ENCODE measurements around the gene TLCD3A.

The TLCD3A gene

GRCh38 chr17:699345-699744 is 33.1 kb upstream of the TLCD3A start:
- Mint-ChIP-seq H3K4me1 (no peaks in the 10 kb centered on the region), H3K36me3 (ENCODE audit: low read depth) (peaks cover 22% of the 10 kb centered on the region), H3K27ac (no peak overlapping the region), H3K9me3 (no peaks in the 10 kb centered on the region), H3K27me3 (no peaks in the 10 kb centered on the region), H3K4me3 (no peak overlapping the region)
- ATAC-seq (no peak), DNase-seq (no peak)

DNA sequence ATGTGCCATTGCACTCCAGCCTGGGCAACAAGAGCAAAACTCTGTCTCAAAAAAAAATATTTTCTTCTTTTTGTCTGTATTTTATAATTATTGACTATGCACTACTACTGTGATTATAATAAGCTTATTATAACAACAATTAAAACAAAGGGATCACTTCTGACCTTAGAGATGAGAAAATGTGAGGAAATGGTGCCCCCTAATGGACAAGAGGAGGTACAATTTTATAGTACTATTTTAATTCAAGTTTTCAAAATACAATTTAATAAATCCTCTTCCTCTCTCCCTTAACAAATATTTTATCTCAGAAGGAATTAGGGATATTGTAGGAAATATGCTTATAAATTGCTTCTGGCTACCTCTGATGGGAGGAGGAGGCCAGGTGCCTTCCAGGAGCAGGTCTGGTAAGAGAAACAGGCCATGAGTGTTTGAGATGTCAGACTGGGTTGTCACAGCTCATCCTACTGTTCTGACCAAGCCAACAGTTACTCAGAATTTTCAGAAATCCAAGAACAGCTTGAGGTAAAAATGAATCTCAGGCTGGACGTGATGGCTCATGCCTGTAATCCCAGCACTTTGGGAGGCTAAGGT is 31.8 kb upstream of the TLCD3A start:
- no peaks in the 10 kb centered on the region for H3K9me3 Mint-ChIP-seq
- no peaks in the 10 kb centered on the region for H3K4me1 Mint-ChIP-seq
- peaks cover 15% of the 10 kb centered on the region for H3K36me3 Mint-ChIP-seq (ENCODE audit: low read depth)
- ATAC-seq (no peak), DNase-seq (no peak)
- H3K27me3 Mint-ChIP-seq = no peaks in the 10 kb centered on the region
- H3K27ac Mint-ChIP-seq = no peak overlapping the region
- H3K4me3 Mint-ChIP-seq = no peak overlapping the region

DNA sequence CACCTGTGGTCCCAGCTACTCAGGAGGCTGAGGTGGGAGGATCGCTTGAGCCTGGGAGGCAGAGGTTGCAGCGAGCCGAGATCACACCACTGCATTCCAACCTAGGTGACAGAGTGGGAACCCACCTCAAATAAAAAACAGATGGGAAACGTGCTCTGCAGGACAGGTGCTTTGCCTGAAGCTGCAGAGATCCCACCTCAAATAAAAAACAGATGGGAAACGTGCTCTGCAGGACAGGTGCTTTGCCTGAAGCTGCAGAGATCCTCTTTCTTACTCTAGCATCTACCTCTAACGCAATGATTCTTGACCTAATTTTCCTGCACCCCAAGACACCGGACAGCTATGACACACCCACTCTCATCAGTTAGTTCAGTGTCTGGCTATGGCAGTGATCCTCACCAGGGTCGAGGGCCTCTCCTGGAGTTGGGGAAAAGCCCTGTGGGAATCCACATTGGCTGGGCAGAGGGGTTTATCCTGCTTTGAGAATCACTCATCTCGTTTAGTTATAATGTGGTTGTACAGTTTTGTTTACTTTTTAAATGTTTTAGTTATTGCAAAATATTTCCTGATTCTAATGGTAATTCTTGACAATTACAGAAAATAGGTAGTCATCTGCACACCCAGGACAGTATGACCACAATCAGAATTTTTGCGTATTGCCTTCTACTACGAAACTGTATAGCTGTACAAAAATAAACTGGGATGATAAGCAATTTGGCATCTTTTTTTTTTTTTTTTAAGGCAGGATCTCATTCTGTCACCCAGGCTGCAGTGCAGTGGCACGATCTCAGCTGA is 29.1 kb upstream of the TLCD3A start:
- ATAC-seq = no peak
- Mint-ChIP-seq H3K9me3 (no peaks in the 10 kb centered on the region), H3K4me1 (no peaks in the 10 kb centered on the region), H3K27ac (no peak overlapping the region), H3K36me3 (ENCODE audit: low read depth) (peaks cover 18% of the 10 kb centered on the region), H3K4me3 (no peak overlapping the region), H3K27me3 (no peaks in the 10 kb centered on the region)
- DNase-seq = no peak

GRCh38 chr17:704111-704864 is 28.1 kb upstream of the TLCD3A start:
- peaks cover 23% of the 10 kb centered on the region for H3K36me3 Mint-ChIP-seq (ENCODE audit: low read depth)
- H3K27ac Mint-ChIP-seq = no peak overlapping the region
- H3K9me3 Mint-ChIP-seq = no peaks in the 10 kb centered on the region
- H3K27me3 Mint-ChIP-seq = no peaks in the 10 kb centered on the region
- no peak overlapping the region for H3K4me3 Mint-ChIP-seq
- ATAC-seq (no peak), DNase-seq (no peak)
- H3K4me1 Mint-ChIP-seq = no peaks in the 10 kb centered on the region

- Mint-ChIP-seq H3K9me3 (no peaks in the 10 kb centered on the region), H3K36me3 (ENCODE audit: low read depth) (peaks cover 24% of the 10 kb centered on the region), H3K27me3 (no peaks in the 10 kb centered on the region), H3K4me1 (no peaks in the 10 kb centered on the region), H3K4me3 (no peak overlapping the region), H3K27ac (no peak overlapping the region)
- ATAC-seq = no peak
- no peak for DNase-seq
These were observed 27.4 kb upstream of the TLCD3A start for GRCh38 chr17:705011-705410.

DNA sequence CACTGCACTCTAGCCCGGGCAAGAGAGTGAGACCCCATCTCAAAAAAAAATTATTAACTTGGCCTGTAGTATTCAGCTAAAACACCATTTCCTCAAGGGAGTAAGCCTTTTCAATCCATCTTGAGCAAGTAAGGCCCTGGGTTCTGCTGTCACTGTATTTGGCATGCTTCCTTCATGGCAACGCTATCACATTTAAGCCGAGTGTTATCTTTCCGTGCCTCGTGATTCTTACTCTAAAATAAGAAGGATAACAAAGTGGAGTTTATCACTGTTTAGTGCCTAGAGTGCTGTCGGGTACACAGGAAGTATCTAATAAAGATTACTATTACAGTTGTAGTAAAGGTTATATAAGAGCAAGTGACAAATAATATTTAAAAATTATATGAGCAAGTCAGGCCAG is 26.5 kb upstream of the TLCD3A start:
- ATAC-seq (no peak), DNase-seq (no peak)
- H3K27ac Mint-ChIP-seq = no peak overlapping the region
- H3K36me3 Mint-ChIP-seq (ENCODE audit: low read depth) = peaks cover 26% of the 10 kb centered on the region
- no peaks in the 10 kb centered on the region for H3K27me3 Mint-ChIP-seq
- H3K4me3 Mint-ChIP-seq = no peak overlapping the region
- no peaks in the 10 kb centered on the region for H3K9me3 Mint-ChIP-seq
- H3K4me1 Mint-ChIP-seq = no peaks in the 10 kb centered on the region

DNA sequence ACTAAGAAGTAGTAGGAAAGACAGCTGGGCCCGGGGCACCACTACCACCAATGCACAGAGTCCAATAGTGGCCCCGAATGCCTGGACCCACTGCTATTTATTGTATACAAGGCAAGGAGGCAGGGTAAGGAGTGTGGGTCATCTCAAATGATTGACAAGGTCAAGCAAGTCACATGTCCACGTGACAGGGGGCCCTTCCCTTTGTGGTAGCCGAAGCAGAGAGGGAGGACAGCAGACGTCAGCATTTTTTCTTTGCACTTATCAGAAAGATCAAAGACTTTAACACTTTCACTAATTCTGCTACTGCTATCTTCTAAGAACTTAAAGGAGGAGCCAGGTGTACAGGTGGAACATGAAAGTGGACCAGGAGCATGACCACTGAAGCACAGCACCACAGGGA is 24.3 kb upstream of the TLCD3A start:
- Mint-ChIP-seq H3K9me3 (no peaks in the 10 kb centered on the region), H3K36me3 (ENCODE audit: low read depth) (peaks cover 26% of the 10 kb centered on the region), H3K27ac (no peak overlapping the region), H3K4me1 (peaks cover 11% of the 10 kb centered on the region), H3K27me3 (no peaks in the 10 kb centered on the region), H3K4me3 (no peak overlapping the region)
- DNase-seq (no peak), ATAC-seq (no peak)

GRCh38 chr17:718075-718474 is 14.3 kb upstream of the TLCD3A start:
- Mint-ChIP-seq H3K36me3 (ENCODE audit: low read depth) (peaks cover 5% of the 10 kb centered on the region), H3K9me3 (no peaks in the 10 kb centered on the region), H3K27ac (no peak overlapping the region), H3K4me1 (peaks cover 19% of the 10 kb centered on the region), H3K27me3 (no peaks in the 10 kb centered on the region), H3K4me3 (no peak overlapping the region)
- ATAC-seq (no peak), DNase-seq (no peak)

DNA sequence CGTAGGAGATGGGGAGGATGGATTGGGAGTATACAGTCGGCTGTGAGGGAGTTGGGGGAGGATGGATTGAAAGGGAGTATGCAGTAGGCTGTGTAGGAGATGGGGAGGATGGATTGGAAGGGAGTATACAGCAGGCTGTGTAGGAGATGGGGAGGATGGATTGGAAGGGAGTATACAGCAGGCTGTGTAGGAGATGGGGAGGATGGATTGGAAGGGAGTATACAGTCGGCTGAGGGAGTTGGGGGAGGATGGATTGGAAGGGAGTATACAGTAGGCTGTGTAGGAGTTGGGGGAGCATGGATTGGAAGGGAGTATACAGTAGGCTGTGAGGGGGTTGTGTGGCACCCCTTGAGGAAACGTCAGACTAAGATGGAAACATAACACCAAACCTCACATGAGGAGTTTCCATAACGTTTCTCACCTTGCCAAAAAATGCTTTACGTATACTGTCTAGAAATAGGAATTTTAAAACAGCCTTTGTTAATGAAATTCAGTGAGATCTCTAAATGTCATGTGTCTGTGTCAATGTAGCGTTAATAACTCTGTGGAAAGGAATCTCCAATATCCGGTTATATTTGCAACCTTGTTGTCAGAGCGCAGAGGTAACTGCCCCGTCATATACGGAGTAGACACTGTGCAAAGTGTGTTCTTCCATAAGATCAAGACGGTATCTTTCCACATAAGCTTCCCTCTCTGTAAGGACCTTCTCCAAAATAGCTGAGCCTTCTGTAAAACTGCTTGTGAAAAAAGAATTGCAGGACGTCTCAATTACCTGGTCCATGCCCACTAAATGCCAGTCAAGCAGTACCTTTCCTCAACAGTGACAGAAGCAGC is 11.5 kb upstream of the TLCD3A start:
- DNase-seq = no peak
- Mint-ChIP-seq H3K9me3 (no peaks in the 10 kb centered on the region), H3K27me3 (no peaks in the 10 kb centered on the region), H3K4me1 (peaks cover 7% of the 10 kb centered on the region), H3K27ac (no peak overlapping the region), H3K4me3 (no peak overlapping the region), H3K36me3 (ENCODE audit: low read depth) (peaks cover 2% of the 10 kb centered on the region)
- no peak for ATAC-seq

GRCh38 chr17:721540-721937 is 10.9 kb upstream of the TLCD3A start:
- no peak overlapping the region for H3K4me3 Mint-ChIP-seq
- no peaks in the 10 kb centered on the region for H3K9me3 Mint-ChIP-seq
- no peak for ATAC-seq
- peaks cover 2% of the 10 kb centered on the region for H3K36me3 Mint-ChIP-seq (ENCODE audit: low read depth)
- no peak overlapping the region for H3K27ac Mint-ChIP-seq
- no peaks in the 10 kb centered on the region for H3K27me3 Mint-ChIP-seq
- H3K4me1 Mint-ChIP-seq = peaks cover 7% of the 10 kb centered on the region
- DNase-seq = no peak

DNA sequence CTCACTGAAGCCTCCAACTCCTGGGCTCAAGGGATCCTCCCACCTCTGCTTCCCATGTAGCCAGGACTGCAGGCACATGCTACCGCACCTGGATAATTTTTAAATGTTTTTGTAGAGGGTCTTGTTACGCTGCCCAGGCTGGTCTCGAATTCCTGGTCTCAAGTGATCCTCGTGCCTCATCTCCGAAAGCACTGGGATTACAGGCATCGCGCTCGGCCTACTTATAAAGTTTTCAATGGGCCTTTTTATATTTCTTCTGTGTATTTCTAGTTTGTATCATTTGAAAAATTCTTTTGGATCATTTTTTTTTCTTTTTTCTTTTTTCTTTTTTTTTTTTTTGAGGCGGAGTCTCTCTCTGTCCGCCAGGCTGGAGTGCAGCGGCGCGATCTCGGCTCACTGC is 7.3 kb upstream of the TLCD3A start:
- Mint-ChIP-seq H3K36me3 (ENCODE audit: low read depth) (no peaks in the 10 kb centered on the region), H3K27ac (no peak overlapping the region)

DNA sequence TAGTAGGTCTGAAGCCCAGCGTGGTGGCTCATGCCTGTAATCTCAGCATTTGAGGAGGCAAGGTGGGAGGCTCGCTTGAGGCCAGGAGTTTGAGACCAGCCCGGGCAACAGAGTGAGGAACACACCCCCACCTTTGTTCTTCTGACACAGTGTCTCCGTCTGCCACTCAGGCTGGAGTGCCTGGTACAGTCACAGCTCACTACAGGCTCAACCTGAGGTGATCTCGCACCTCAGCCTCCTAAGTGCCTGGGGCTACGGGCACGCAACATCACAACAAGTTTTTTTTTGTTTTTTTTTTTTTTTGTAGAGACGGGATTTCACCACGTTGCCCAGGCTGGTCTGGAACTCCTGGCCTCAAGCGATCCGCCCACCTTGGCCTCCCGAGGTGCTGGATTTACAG is 6.7 kb upstream of the TLCD3A start:
- H3K4me1 Mint-ChIP-seq = peaks cover 11% of the 10 kb centered on the region
- peaks cover 3% of the 10 kb centered on the region for H3K27me3 Mint-ChIP-seq
- H3K4me3 Mint-ChIP-seq = no peak overlapping the region
- H3K27ac Mint-ChIP-seq = no peak overlapping the region
- H3K9me3 Mint-ChIP-seq = no peaks in the 10 kb centered on the region
- DNase-seq = no peak
- no peaks in the 10 kb centered on the region for H3K36me3 Mint-ChIP-seq (ENCODE audit: low read depth)
- ATAC-seq = no peak

More for the DNA sequence above, 7.3 kb upstream of the TLCD3A start:
- no peak overlapping the region for H3K4me3 Mint-ChIP-seq
- no peak for DNase-seq
- ATAC-seq = no peak
- H3K9me3 Mint-ChIP-seq = no peaks in the 10 kb centered on the region
- no peaks in the 10 kb centered on the region for H3K27me3 Mint-ChIP-seq
- H3K4me1 Mint-ChIP-seq = peaks cover 7% of the 10 kb centered on the region

DNA sequence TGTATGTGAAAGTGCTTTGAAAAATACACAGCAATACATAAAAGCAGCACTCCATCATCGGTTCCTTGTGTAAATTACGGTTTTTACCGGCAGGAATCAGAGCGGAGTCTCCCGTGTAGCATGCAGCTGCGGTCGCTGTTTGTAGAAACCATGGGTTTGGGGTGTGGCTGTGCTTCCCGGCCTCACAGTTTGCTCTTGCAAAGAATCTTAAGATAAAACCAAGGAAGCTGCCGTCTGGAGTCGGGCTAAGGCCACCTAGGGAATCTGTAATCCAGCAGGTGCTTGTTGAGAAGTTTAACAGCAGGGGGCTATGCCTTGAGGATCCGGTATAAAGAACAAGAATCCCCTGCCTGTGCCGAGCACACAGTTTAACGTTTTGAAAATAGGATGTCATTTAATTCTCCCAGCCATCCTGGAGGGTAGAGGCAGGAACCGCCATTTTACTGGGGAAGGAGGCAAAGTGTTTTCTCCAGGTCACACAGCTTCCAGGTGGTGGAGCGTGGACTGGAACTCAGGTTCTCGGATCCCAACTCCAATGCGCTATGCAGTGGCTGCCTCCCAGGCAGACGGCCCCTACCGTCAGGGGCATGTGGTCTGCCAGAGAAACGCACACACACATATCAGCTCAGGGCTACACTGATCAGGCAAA is 6.0 kb upstream of the TLCD3A start:
- peaks cover 16% of the 10 kb centered on the region for H3K4me1 Mint-ChIP-seq
- ATAC-seq (no peak), DNase-seq (no peak)
- no peaks in the 10 kb centered on the region for H3K36me3 Mint-ChIP-seq (ENCODE audit: low read depth)
- no peak overlapping the region for H3K27ac Mint-ChIP-seq
- H3K4me3 Mint-ChIP-seq = no peak overlapping the region
- no peaks in the 10 kb centered on the region for H3K9me3 Mint-ChIP-seq
- peaks cover 3% of the 10 kb centered on the region for H3K27me3 Mint-ChIP-seq

GRCh38 chr17:728911-729310 is 3.5 kb upstream of the TLCD3A start:
- Mint-ChIP-seq H3K4me1 (peaks cover 28% of the 10 kb centered on the region), H3K27me3 (peaks cover 3% of the 10 kb centered on the region), H3K27ac (no peak overlapping the region), H3K4me3 (no peak overlapping the region), H3K36me3 (ENCODE audit: low read depth) (peaks cover 9% of the 10 kb centered on the region), H3K9me3 (no peaks in the 10 kb centered on the region)
- DNase-seq (no peak), ATAC-seq (no peak)
